Measurements from ENCODE around the gene ARHGEF7. TPM values are rescaled to one million over a fixed set of nuclear protein-coding genes. Genes with fewer than 3 reads are reported as not detected.

ARHGEF7 gene
- total RNA-seq, 1 donor from 2014 or later = 64.6 TPM

- Mint-ChIP-seq H3K9me3 (peaks cover 5% of the 10 kb centered on the region), H3K27ac (no peak overlapping the region), H3K36me3 (peaks cover 68% of the 10 kb centered on the region), H3K4me3 (no peak overlapping the region), H3K27me3 (ENCODE audit: insufficient read depth, low read depth) (peaks cover 2% of the 10 kb centered on the region), H3K4me1 (no peaks in the 10 kb centered on the region)
- Histone ChIP-seq H3F3A (ENCODE audit: low read depth) (no peaks in the 10 kb centered on the region), H3K4me3 (no peak overlapping the region), H3K4me1 (peaks cover 6% of the 10 kb centered on the region), H3K27me3 (no peaks in the 10 kb centered on the region), H3K36me3 (no peaks in the 10 kb centered on the region), H2AFZ (replicated peaks) (no peak overlapping the region), H3K4me2 (no peak overlapping the region), H3K27ac (no peak overlapping the region), H3K79me2 (ENCODE audit: low read depth) (peaks cover 19% of the 10 kb centered on the region), H3K9me3 (ENCODE audit: low read depth) (no peaks in the 10 kb centered on the region), H3K9ac (no peak overlapping the region), H4K20me1 (ENCODE audit: low read depth) (peaks cover 13% of the 10 kb centered on the region)
- DNase-seq (ENCODE audit: low spot score) = peak; percentile 14
- TF ChIP-seq CTCF (IDR thresholded peaks at IDR 0.05) (no peak), EZH2phosphoT487 (IDR thresholded peaks at IDR 0.05) (no peak), EZH2 (IDR thresholded peaks at IDR 0.05) (no peak)
Observed at GRCh38 chr13:111249637-111250360, 134.7 kb downstream of the ARHGEF7 start.

- peaks cover 13% of the 10 kb centered on the region for H4K20me1 ChIP-seq (ENCODE audit: low read depth)
- Mint-ChIP-seq H3K27ac (no peak overlapping the region), H3K4me1 (no peaks in the 10 kb centered on the region), H3K36me3 (peaks cover 73% of the 10 kb centered on the region), H3K4me3 (no peak overlapping the region), H3K9me3 (peaks cover 15% of the 10 kb centered on the region), H3K27me3 (ENCODE audit: insufficient read depth, low read depth) (peaks cover 4% of the 10 kb centered on the region)
- H3K4me3 ChIP-seq = no peak overlapping the region
- H3F3A ChIP-seq (ENCODE audit: low read depth) = no peaks in the 10 kb centered on the region
- H3K36me3 ChIP-seq = no peaks in the 10 kb centered on the region
- H3K4me1 ChIP-seq = peaks cover 16% of the 10 kb centered on the region
- H3K27ac ChIP-seq = no peak overlapping the region
- no peak overlapping the region for H3K4me2 ChIP-seq
- H3K79me2 ChIP-seq (ENCODE audit: low read depth) = peaks cover 22% of the 10 kb centered on the region
- H3K9me3 ChIP-seq (ENCODE audit: low read depth) = no peaks in the 10 kb centered on the region
- TF ChIP-seq EZH2phosphoT487 (IDR thresholded peaks at IDR 0.05) (no peak), CTCF (IDR thresholded peaks at IDR 0.05) (no peak), EZH2 (IDR thresholded peaks at IDR 0.05) (no peak)
- H3K27me3 ChIP-seq = no peaks in the 10 kb centered on the region
- H2AFZ ChIP-seq (replicated peaks) = no peak overlapping the region
- no peak overlapping the region for H3K9ac ChIP-seq
- no peak for DNase-seq (ENCODE audit: low spot score)
Observed at GRCh38 chr13:111251646-111252445, 136.7 kb downstream of the ARHGEF7 start.

- no peak overlapping the region for H3K4me2 ChIP-seq
- H4K20me1 ChIP-seq (ENCODE audit: low read depth) = peaks cover 13% of the 10 kb centered on the region
- peaks cover 19% of the 10 kb centered on the region for H3K4me1 ChIP-seq
- Mint-ChIP-seq H3K27ac (no peak overlapping the region), H3K4me3 (no peak overlapping the region), H3K4me1 (peaks cover 2% of the 10 kb centered on the region), H3K9me3 (peaks cover 15% of the 10 kb centered on the region), H3K36me3 (peaks cover 71% of the 10 kb centered on the region), H3K27me3 (ENCODE audit: insufficient read depth, low read depth) (peaks cover 2% of the 10 kb centered on the region)
- no peaks in the 10 kb centered on the region for H3F3A ChIP-seq (ENCODE audit: low read depth)
- H3K9me3 ChIP-seq (ENCODE audit: low read depth) = no peaks in the 10 kb centered on the region
- H3K27ac ChIP-seq = no peak overlapping the region
- no peak for TF ChIP-seq EZH2 (IDR thresholded peaks at IDR 0.05)
- no peak for TF ChIP-seq CTCF (IDR thresholded peaks at IDR 0.05)
- no peak for TF ChIP-seq EZH2phosphoT487 (IDR thresholded peaks at IDR 0.05)
- DNase-seq (ENCODE audit: low spot score) = no peak
- H3K27me3 ChIP-seq = no peaks in the 10 kb centered on the region
- no peaks in the 10 kb centered on the region for H3K36me3 ChIP-seq
- no peak overlapping the region for H2AFZ ChIP-seq (replicated peaks)
- no peak overlapping the region for H3K9ac ChIP-seq
- peaks cover 22% of the 10 kb centered on the region for H3K79me2 ChIP-seq (ENCODE audit: low read depth)
- no peak overlapping the region for H3K4me3 ChIP-seq
Observed at GRCh38 chr13:111252446-111253364, 137.6 kb downstream of the ARHGEF7 start.

Measured in neural progenitor cell (in vitro differentiated cells).